MM.1S (cell line): ENCODE data around the gene LPIN1.

Experiments used
- CTCF ChIP-seq: fragments of 300-600 bp; sonication (generic); IDR thresholded peaks from 2 replicates; pipeline ENCODE4 v1.5.1; 2016; ENCODE audit warnings: antibody characterized with exemption, low read length, mixed read lengths
- EZH2phosphoT487 ChIP-seq: fragments of 300-600 bp; sonication (generic); IDR thresholded peaks from 2 replicates; pipeline ENCODE4 v1.6.1; 2018; ENCODE audit warnings: antibody characterized with exemption, low read length

DNA sequence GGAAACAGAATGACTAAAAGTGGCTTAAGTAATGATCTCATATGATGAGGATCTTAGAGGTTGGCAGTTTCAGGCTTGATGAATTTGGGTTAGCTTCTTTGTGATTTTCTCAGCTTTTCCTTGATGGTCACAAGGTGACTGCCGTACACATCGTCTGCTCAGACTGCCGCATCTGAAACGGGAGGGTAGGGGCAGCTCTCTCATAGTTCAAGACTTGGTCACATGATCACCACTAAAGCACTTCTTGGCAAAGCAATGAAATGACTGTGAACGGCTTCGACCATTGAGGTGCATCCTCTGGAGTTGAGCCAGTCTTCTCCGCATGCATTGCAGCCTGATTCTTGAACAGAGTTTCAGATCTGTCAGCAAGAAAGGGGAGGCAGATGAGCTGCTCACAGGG lies 43.8 kb downstream of the LPIN1 start:
- no peak for TF ChIP-seq CTCF
- TF ChIP-seq EZH2phosphoT487 = no peak
